K562 (cell line): ENCODE data around the gene ATP9B. TPM values are rescaled to one million over a fixed set of nuclear protein-coding genes. Genes with fewer than 3 reads are reported as not detected.

ENCODE experiments used
- ATAC-seq: fragments of 200-7000 bp; cut with Tn5 transposase; 3 replicates; pipeline ENCODE4 v1.9.1; 2020; ENCODE audit warnings: moderate library complexity
- BruUV-seq: library from RNA; stranded (reverse); fragments of 400-500 nt; replicated peaks from 2 replicates; lab custom pipeline; 2021; lab: Mats Ljungman, UMichigan
- CTCF ChIA-PET: fragments of 300-600 bp; formaldehyde crosslinking; extraction: SDS; loops from one replicate; lab custom pipeline; 2021; ENCODE audit warnings: low intra/inter-chr PET ratio; lab: Yijun Ruan, JAX
- POLR2A ChIA-PET: fragments of 300-600, 350-650 bp; sonication (Branson Sonifier 250); formaldehyde crosslinking; extraction: SDS; loops from one replicate; lab custom pipeline; 2021; ENCODE audit warnings: antibody characterized with exemption, inconsistent platforms; lab: Yijun Ruan, JAX
- DNase-seq, 4 experiments: peaks; one replicate each; pipeline versions ENCODE4 v3.0.0 to v3.0.0-alpha.2; 2011 to 2018; ENCODE audit warnings: low spot score in 3 of 4, mixed read lengths in 3 of 4; ENCODE audit errors: extremely low read depth in 1 of 4
- FAIRE-seq: peaks from 2 replicates; lab custom pipeline; 2011; peaks lifted over from hg19 to GRCh38; lab: Jason Lieb, UNC
- H2AFZ ChIP-seq: 2 replicates; pipeline ENCODE4 v1.6.0; 2011; ENCODE audit warnings: low read depth, low read length, control low read depth, inconsistent platforms
- H3K27ac ChIP-seq: fragments of 200-600 bp; 3 replicates; pipeline ENCODE4 v1.8.0; 2011; ENCODE audit warnings: low read depth, mild to moderate bottlenecking, control low read depth, inconsistent platforms, low read length, moderate library complexity, mixed read lengths; ENCODE audit errors: extremely low read depth
- H3K27me3 ChIP-seq, 2 experiments: fragments of 300-600 bp in 1 of 2; 2 replicates in 1 of 2; 3 replicates in 1 of 2; pipeline versions ENCODE4 v1.6.0 to v1.8.0; 2011; ENCODE audit warnings: inconsistent platforms in 2 of 2, low read length in 2 of 2, mild to moderate bottlenecking in 1 of 2, mixed read lengths in 1 of 2, moderate library complexity in 1 of 2; ENCODE audit not compliant: control insufficient read depth in 2 of 2, insufficient read depth in 2 of 2
- H3K36me3 ChIP-seq: fragments of 300-600 bp; 3 replicates; pipeline ENCODE4 v1.8.0; 2011; ENCODE audit warnings: mild to moderate bottlenecking, low read length, inconsistent platforms; ENCODE audit not compliant: control insufficient read depth, insufficient read depth
- H3K4me1 ChIP-seq, 2 experiments: fragments of 200-600 bp in 1 of 2; replicated peaks in 1 of 2; 2 replicates in 1 of 2; 3 replicates in 1 of 2; pipeline versions ENCODE4 v1.5.1 to v1.8.0; 2011; ENCODE audit warnings: inconsistent platforms in 2 of 2, low read length in 2 of 2, mild to moderate bottlenecking in 1 of 2, mixed read lengths in 1 of 2, moderate library complexity in 1 of 2; ENCODE audit not compliant: control insufficient read depth in 2 of 2, insufficient read depth in 2 of 2
- H3K4me2 ChIP-seq: 2 replicates; pipeline ENCODE4 v1.6.1; 2011; ENCODE audit warnings: low read length, control low read depth, inconsistent platforms, mixed read lengths; ENCODE audit not compliant: insufficient read depth
- H3K4me3 ChIP-seq: fragments of 200-600 bp; sonication (generic), shearing (Covaris generic); 2 replicates; pipeline ENCODE4 v1.5.1; 2016; ENCODE audit warnings: control low read depth, inconsistent platforms
- H3K79me2 ChIP-seq: fragments of 200-600 bp; 3 replicates; pipeline ENCODE4 v1.8.0; 2011; ENCODE audit warnings: low read length, inconsistent platforms; ENCODE audit not compliant: control insufficient read depth, insufficient read depth
- H3K9ac ChIP-seq, 2 experiments: 2 replicates each; pipeline versions ENCODE4 v1.6.0 to v1.6.1; 2011; ENCODE audit warnings: low read depth in 2 of 2, low read length in 2 of 2, control low read depth in 1 of 2, inconsistent platforms in 1 of 2, mild to moderate bottlenecking in 1 of 2, mixed read lengths in 1 of 2; ENCODE audit not compliant: insufficient read depth in 1 of 2
- H3K9me1 ChIP-seq: one replicate; pipeline ENCODE4 v1.6.0; 2011; ENCODE audit warnings: inconsistent platforms, mild to moderate bottlenecking, low read length, moderate library complexity; ENCODE audit not compliant: control insufficient read depth, insufficient read depth
- H3K9me3 ChIP-seq: replicated peaks from 2 replicates; pipeline ENCODE4 v1.5.1; 2011; ENCODE audit warnings: low read depth, low read length, inconsistent platforms; ENCODE audit not compliant: control insufficient read depth, insufficient read depth
- H4K20me1 ChIP-seq: replicated peaks from 2 replicates; pipeline ENCODE4 v1.6.1; 2011; ENCODE audit warnings: low read length, inconsistent platforms, mixed read lengths; ENCODE audit not compliant: control insufficient read depth, insufficient read depth
- POLR2G ChIP-seq: fragments of 200-400 bp; formaldehyde crosslinking; IDR thresholded peaks from 2 replicates; pipeline ENCODE4 v1.6.1; 2017; ENCODE audit warnings: low read depth, mild to moderate bottlenecking, antibody characterized with exemption, low read length, moderate library complexity
- TCF3 ChIP-seq: sonication (generic); formaldehyde crosslinking; IDR thresholded peaks from 2 replicates; pipeline ENCODE4 v1.4.0; 2020; ENCODE audit warnings: mild to moderate bottlenecking, missing genetic modification reagents
- WGBS: fragments of 100-300 bp; shearing (Covaris generic); methylation state at CpG from one replicate; pipeline ENCODE4 v1.1.6; 2016; ENCODE audit warnings: low coverage, mixed read lengths; ENCODE audit not compliant: insufficient coverage; ENCODE audit errors: missing lambda C conversion rate; 5-methylcytosine and 5-hydroxymethylcytosine counted together
- in situ Hi-C: fragments of 300-500 bp; cut with MboI; formaldehyde crosslinking; loops from 4 replicates; pipeline ENCODE4 v1.15.0; 2018; ENCODE audit warnings: inconsistent platforms, mixed read lengths
- intact Hi-C: fragments of 100-400 bp; cut with micrococcal nuclease; formaldehyde crosslinking; loops from 2 replicates; pipeline ENCODE4 v1.14.2; 2022
- polyA plus RNA-seq, 8 experiments: library from polyadenylated mRNA; depleted of rRNA in 4 of 8; stranded (reverse) in 5 of 8; unstranded in 3 of 8; fragments of >200 nt; fragmentation: Nextera tagmentation in 2 of 8; fragmentation: Illumina TruSeq in 1 of 8; extraction: Ambion mirVana in 2 of 8; extraction: Trizol in 1 of 8; gene quantifications; 2 replicates each; pipeline versions ENCODE4 v1.2.1 to v1.2.3, GENCODE V29; 2011 to 2014; ENCODE audit warnings: inconsistent platforms in 1 of 8, missing spikeins in 1 of 8
- total RNA-seq, 7 experiments: library from RNA; depleted of rRNA in 6 of 7; stranded (reverse); fragments of >200 nt in 6 of 7; fragmentation: Illumina TruSeq in 2 of 7; extraction: Trizol in 2 of 7; gene quantifications; 2 replicates each; pipeline versions ENCODE4 v1.2.1 to v1.2.3, GENCODE V29; 2011 to 2021; ENCODE audit warnings: low replicate concordance in 1 of 7
- TF ChIP-seq, protein P1 (sequence below): sonication (generic); formaldehyde crosslinking; IDR thresholded peaks from 2 replicates; pipeline ENCODE4 v1.5.0; 2020; ENCODE audit warnings: missing genetic modification reagents

The ATP9B gene
- total and polyA plus RNA-seq, 9 of the 15 experiments (the other 6 are each of a cell fraction or from before 2014, with no cell fraction given), result 0.66 to 13.2 (median 7.9) TPM

DNA sequence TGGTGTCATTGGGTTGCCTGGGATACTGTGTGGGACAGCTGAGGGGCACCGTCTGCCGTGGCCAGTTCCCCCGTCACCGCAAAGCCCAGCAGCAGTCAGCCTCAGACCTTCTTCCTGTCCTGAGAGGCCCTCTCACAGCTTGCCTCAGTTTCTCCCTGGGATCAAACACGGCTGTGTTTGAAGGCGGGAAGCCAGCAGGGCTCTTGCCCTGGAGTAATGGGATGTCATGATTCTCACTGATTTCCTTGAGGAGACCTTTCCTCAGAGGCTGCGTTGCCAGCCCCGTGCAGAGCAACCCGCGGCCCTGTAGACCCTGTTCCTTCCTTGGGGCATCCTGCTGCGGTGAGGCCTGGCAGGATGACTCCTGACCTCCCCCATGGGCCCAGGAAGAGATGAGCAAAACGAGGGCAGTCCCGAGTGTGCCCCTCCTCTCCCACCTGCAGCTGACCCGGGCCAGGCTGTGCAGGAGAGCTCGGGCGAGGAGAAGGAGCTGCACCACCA lies 312.7 kb downstream of the ATP9B start:
- Histone ChIP-seq H2AFZ (no peak overlapping the region), H3K4me1 (peaks cover 0 to 16% of the 10 kb centered on the region in 2 experiments; a peak in 2 of 5 replicates), H3K4me2 (no peak overlapping the region), H4K20me1 (no peaks in the 10 kb centered on the region; the same call in 1 of the 2 replicates), H3K27me3 (no peaks in the 10 kb centered on the region; a peak in 1 of 5 replicates), H3K36me3 (no peaks in the 10 kb centered on the region), H3K9me1 (no peaks in the 10 kb centered on the region), H3K9me3 (no peaks in the 10 kb centered on the region), H3K4me3 (no peak overlapping the region), H3K27ac (no peak overlapping the region), H3K9ac (no peak overlapping the region), H3K79me2 (no peaks in the 10 kb centered on the region)
- ChIA-PET POLR2A (interaction anchor here (1.4 kb wide), 1 partner anchor 9 kb away, joined by 4 read pairs; no protein-coding TSS in a partner anchor), CTCF (interaction anchor here (1.5 to 2.7 kb wide), 4 partner anchors 146 to 263 kb away, joined by 3 to 24 read pairs (median 6); no protein-coding TSS in a partner anchor)
- ATAC-seq, result no peak
- no TSS peak for BruUV-seq
- intact Hi-C loops (loop anchor here (1.0 kb wide), 1 partner anchor 146 kb away; no protein-coding TSS in a partner anchor), in situ Hi-C loops (loop anchor here (5.0 kb wide), 2 partner anchors 145 to 260 kb away; no protein-coding TSS in a partner anchor)
- no peak for TF ChIP-seq TCF3 (CRISPR knock-in tag)
- TF ChIP-seq POLR2G, result 0 out of 2 replicates have a peak, but pooled peaks have one; percentile 14
- FAIRE-seq, result no peak
- no peak for DNase-seq
- 18% methylated on average over 12 of the region's 16 CpGs for WGBS

DNA sequence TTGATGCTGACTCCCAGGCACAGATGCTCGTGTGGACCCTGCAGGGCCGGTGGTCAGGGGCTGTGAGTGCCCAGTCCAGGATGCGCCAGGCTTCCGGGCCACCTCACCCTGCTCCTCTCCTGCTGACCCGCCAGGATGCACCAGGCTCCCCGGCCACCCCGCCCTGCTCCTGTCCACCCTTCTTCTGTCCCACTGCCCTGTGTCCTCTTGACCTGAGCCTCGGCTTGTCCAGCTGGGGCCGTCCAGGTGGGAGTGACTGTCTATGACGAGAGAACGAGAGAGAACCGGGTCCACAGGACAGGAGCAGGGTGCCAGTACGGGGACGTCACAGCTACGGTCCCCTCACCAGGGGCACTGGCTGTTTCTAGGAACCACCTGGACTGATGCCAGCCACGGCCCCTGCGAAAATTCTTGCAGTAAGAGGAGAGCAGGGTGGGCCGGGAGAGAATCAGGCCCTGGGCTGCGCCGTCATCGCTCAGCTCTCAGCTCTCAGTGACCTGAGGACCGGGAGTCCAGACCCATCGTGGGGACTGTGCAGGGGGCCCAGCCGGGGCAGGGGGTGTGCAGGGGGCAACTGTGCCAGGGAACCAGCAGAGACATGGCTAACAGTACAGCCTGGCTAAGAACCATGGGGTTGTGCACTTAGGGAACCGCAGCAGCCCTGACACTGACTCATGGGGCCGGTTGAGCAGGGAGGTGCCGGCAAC lies 313.6 kb downstream of the ATP9B start:
- no peak overlapping the region for H2AFZ ChIP-seq
- no peak for ATAC-seq
- DNase-seq, result no peak
- TF ChIP-seq, protein P1, sequence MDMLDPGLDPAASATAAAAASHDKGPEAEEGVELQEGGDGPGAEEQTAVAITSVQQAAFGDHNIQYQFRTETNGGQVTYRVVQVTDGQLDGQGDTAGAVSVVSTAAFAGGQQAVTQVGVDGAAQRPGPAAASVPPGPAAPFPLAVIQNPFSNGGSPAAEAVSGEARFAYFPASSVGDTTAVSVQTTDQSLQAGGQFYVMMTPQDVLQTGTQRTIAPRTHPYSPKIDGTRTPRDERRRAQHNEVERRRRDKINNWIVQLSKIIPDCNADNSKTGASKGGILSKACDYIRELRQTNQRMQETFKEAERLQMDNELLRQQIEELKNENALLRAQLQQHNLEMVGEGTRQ (CRISPR knock-in tag), result no peak
- TF ChIP-seq POLR2G, result peak; percentile 27; the same call in 1 of the 2 replicates
- no peak overlapping the region for H3K27ac ChIP-seq
- FAIRE-seq, result no peak
- no peak overlapping the region for H3K4me2 ChIP-seq
- peaks cover 0 to 16% of the 10 kb centered on the region in 2 experiments; a peak in 2 of 5 replicates for H3K4me1 ChIP-seq
- BruUV-seq, result no TSS peak
- no peaks in the 10 kb centered on the region for H3K79me2 ChIP-seq
- H4K20me1 ChIP-seq, result no peaks in the 10 kb centered on the region; the same call in 1 of the 2 replicates
- H3K36me3 ChIP-seq, result no peaks in the 10 kb centered on the region
- H3K9me1 ChIP-seq, result no peaks in the 10 kb centered on the region
- no peaks in the 10 kb centered on the region for H3K9me3 ChIP-seq
- no peaks in the 10 kb centered on the region; a peak in 1 of 5 replicates for H3K27me3 ChIP-seq
- no peak overlapping the region for H3K4me3 ChIP-seq
- ChIA-PET POLR2A (interaction anchor here (0.7 to 1.4 kb wide), 2 partner anchors 8 to 257 kb away, joined by 3 to 4 read pairs; no protein-coding TSS in a partner anchor), CTCF (interaction anchor here (1.5 kb wide), 1 partner anchor 146 kb away, joined by 3 read pairs; no protein-coding TSS in a partner anchor)
- intact Hi-C loops (no loop called here), in situ Hi-C loops (loop anchor here (5.0 kb wide), 2 partner anchors 144 to 259 kb away; no protein-coding TSS in a partner anchor)
- WGBS, result 26% methylated on average over 19 of the region's 27 CpGs
- H3K9ac ChIP-seq, result no peak overlapping the region
